Measurements from ENCODE around the gene CALML5. TPM values are rescaled to one million over a fixed set of nuclear protein-coding genes. Genes with fewer than 3 reads are reported as not detected.
A peak's percentile ranks its signal among the peaks of the same experiment; 100 is the strongest.

The CALML5 gene, protein sequence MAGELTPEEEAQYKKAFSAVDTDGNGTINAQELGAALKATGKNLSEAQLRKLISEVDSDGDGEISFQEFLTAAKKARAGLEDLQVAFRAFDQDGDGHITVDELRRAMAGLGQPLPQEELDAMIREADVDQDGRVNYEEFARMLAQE
- total RNA-seq (ENCODE audit: unreplicated experiment): not detected
- long read RNA-seq: 0 reads

DNA sequence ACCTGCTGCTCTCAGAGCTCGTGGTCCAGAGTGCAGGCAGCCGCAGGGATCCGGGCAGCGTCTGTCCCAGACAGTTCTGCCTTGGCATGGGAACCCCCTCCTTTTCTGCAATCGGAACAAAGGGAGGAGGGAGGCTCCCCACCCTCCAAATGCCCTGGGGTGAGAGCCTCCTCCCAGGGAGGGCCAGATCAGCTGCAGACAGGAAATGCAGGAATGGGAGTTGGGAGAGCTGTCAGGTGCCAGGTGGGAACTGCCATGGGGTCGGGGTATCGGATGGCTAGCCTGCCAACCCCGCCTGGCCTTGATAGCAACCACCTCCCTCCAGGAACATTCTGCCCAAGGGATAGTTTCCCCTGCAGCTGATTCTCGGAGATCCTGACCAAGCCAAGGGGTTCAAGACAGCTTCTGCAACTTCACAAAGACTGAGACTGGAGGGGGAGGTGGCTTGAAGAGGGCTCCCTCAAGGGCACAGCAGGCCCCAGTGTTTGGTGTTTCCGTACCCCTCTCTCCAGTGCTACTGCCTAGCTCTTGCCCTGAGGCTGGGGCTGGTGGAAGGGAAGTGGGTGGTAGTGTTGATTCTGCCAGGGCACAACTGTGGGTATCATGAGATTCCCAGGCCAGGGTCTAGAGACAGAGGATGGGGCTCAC, at the start of gene CALML5:
Gene CALML5 (minus strand): TSS at position 78 of the 648 bp plus-strand sequence. CDS start 132 bp downstream, outside the sequence.
- H3K4me3 Mint-ChIP-seq (ENCODE audit: unreplicated experiment): no peak within 1 kb of the TSS
- peaks cover 2% of the 10 kb centered on the region for H3K27me3 Mint-ChIP-seq (ENCODE audit: unreplicated experiment)
- no peak for TF ChIP-seq CTCF (IDR thresholded peaks at IDR 0.05; ENCODE audit: partially characterized antibody, unreplicated experiment)
- no peak within 1 kb of the TSS for H3K27ac Mint-ChIP-seq (ENCODE audit: unreplicated experiment)
- H3K9me3 Mint-ChIP-seq (ENCODE audit: unreplicated experiment): peaks cover 2% of the 10 kb centered on the region
- H3K4me1 Mint-ChIP-seq (ENCODE audit: low read depth, unreplicated experiment): peaks cover 4% of the 10 kb centered on the region
- no peaks in the 10 kb centered on the region for H3K36me3 Mint-ChIP-seq (ENCODE audit: unreplicated experiment)
- DNase-seq: peak; percentile 3

DNA sequence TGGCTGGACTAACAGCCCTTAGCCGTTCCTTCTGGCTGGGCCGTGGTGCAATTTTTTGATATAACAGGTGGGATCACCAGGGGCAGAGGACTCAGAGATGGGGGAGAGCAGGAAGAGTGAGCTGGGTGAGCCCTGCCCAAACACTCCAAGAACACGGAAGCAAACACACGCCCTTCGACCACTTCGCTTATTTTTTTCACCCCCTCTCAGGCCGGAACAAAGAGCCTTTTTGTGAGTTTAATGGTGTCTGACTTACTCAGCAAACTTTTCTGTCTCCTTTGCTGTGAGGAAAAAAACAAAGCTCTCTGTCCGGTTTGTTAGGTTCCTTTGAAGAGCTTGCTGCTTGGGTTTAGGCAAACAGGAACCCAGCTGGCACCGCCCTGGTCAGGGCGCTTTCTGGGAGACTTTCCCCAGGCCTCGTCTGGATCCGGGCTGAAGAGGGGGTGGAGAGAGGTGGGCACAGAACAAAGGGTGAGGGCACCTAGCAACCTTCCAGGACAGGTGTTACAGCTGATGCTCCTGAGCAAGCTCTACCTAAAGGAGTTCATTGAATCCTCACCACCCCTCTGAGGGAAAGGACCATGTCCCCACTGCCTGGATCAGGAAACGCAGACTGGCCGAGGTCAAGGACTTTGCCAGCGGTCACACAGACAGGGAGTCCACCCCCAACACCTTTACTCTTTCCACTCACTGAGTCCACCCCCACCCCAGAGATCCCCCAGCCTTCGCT, 48.7 kb upstream of the CALML5 start:
- no peak for DNase-seq
- Mint-ChIP-seq H3K27me3 (ENCODE audit: unreplicated experiment) (peaks cover 7% of the 10 kb centered on the region), H3K4me1 (ENCODE audit: low read depth, unreplicated experiment) (peaks cover 11% of the 10 kb centered on the region), H3K27ac (ENCODE audit: unreplicated experiment) (no peak overlapping the region), H3K9me3 (ENCODE audit: unreplicated experiment) (peaks cover 1% of the 10 kb centered on the region), H3K4me3 (ENCODE audit: unreplicated experiment) (no peak overlapping the region), H3K36me3 (ENCODE audit: unreplicated experiment) (peaks cover 4% of the 10 kb centered on the region)
- TF ChIP-seq CTCF (IDR thresholded peaks at IDR 0.05; ENCODE audit: partially characterized antibody, unreplicated experiment): no peak

DNA sequence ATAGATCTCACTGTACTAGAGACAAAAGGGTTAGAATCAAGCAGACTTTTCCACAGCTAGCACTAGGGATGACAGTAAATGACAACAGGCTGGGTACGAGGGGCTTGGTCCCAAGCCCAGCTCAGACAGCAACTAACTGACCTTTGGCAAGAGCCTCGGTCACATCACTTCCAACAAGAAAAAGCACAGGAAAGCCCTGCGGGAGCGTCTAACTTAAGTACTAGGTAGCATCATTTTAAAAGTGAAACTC, 48.2 kb upstream of the CALML5 start:
- Mint-ChIP-seq H3K4me1 (ENCODE audit: low read depth, unreplicated experiment) (peaks cover 11% of the 10 kb centered on the region), H3K27me3 (ENCODE audit: unreplicated experiment) (peaks cover 5% of the 10 kb centered on the region), H3K27ac (ENCODE audit: unreplicated experiment) (no peak overlapping the region), H3K9me3 (ENCODE audit: unreplicated experiment) (peaks cover 1% of the 10 kb centered on the region), H3K36me3 (ENCODE audit: unreplicated experiment) (peaks cover 4% of the 10 kb centered on the region), H3K4me3 (ENCODE audit: unreplicated experiment) (no peak overlapping the region)
- DNase-seq: no peak
- no peak for TF ChIP-seq CTCF (IDR thresholded peaks at IDR 0.05; ENCODE audit: partially characterized antibody, unreplicated experiment)

GRCh38 chr10:5546891-5547680, 47.7 kb upstream of the CALML5 start:
- H3K27ac Mint-ChIP-seq (ENCODE audit: unreplicated experiment): peak overlapping the region; percentile 33
- no peak for TF ChIP-seq CTCF (IDR thresholded peaks at IDR 0.05; ENCODE audit: partially characterized antibody, unreplicated experiment)

More at GRCh38 chr10:5546891-5547680, 47.7 kb upstream of the CALML5 start:
- no peak for DNase-seq
- Mint-ChIP-seq H3K36me3 (ENCODE audit: unreplicated experiment) (peaks cover 7% of the 10 kb centered on the region), H3K4me3 (ENCODE audit: unreplicated experiment) (no peak overlapping the region), H3K27me3 (ENCODE audit: unreplicated experiment) (peaks cover 1% of the 10 kb centered on the region), H3K9me3 (ENCODE audit: unreplicated experiment) (peaks cover 1% of the 10 kb centered on the region), H3K4me1 (ENCODE audit: low read depth, unreplicated experiment) (peaks cover 11% of the 10 kb centered on the region)

Data from glutamatergic neuron (in vitro differentiated cells).